CD8-positive, alpha-beta memory T cell (primary cell): Measurements from ENCODE around the gene FOXE3. TPM values are rescaled to one million over a fixed set of nuclear protein-coding genes. Genes with fewer than 3 reads are reported as not detected.

ENCODE experiments used
- CTCF ChIA-PET: fragments of 350-600 bp; sonication (Branson Sonifier 250); formaldehyde crosslinking; loops from one replicate; lab custom pipeline; 2021; ENCODE audit warnings: antibody characterized with exemption; lab: Charles Lee
- POLR2A ChIA-PET: fragments of 350-600 bp; sonication (Branson Sonifier 250); formaldehyde crosslinking; loops from one replicate; lab custom pipeline; 2021; ENCODE audit warnings: antibody characterized with exemption; lab: Charles Lee
- DNase-seq, 5 donors: peaks; one replicate each; pipeline versions ENCODE4 v3.0.0 to v3.0.0-alpha.2; 2020 to 2022; ENCODE audit warnings: mixed read lengths in 1 of 5
- H3K27ac ChIP-seq: one replicate; pipeline ENCODE4 v1.7.0; 2013; ENCODE audit warnings: low read depth, mild to moderate bottlenecking, low read length, moderate library complexity
- H3K27me3 ChIP-seq: 2 replicates; pipeline ENCODE4 v1.7.0; 2013; ENCODE audit warnings: low read length, mild to moderate bottlenecking; ENCODE audit not compliant: insufficient read depth, poor library complexity, severe bottlenecking
- H3K36me3 ChIP-seq: 2 replicates; pipeline ENCODE4 v1.7.0; 2013; ENCODE audit warnings: mild to moderate bottlenecking, low read length, moderate library complexity; ENCODE audit not compliant: insufficient read depth
- H3K4me1 ChIP-seq: 2 replicates; pipeline ENCODE4 v1.7.0; 2013; ENCODE audit warnings: mild to moderate bottlenecking, low read length, moderate library complexity; ENCODE audit not compliant: insufficient read depth
- H3K4me3 ChIP-seq: 2 replicates; pipeline ENCODE4 v1.7.0; 2013; ENCODE audit warnings: mild to moderate bottlenecking, low read length
- H3K9me3 ChIP-seq: 2 replicates; pipeline ENCODE4 v1.7.0; 2013; ENCODE audit warnings: mild to moderate bottlenecking, low read length
- H3K27ac Mint-ChIP-seq, 8 donors: one replicate each; pipeline ENCODE4 v1.8.0; 2020 to 2021; ENCODE audit warnings: mixed read lengths in 8 of 8, mild to moderate bottlenecking in 6 of 8, inconsistent platforms in 3 of 8, moderate library complexity in 3 of 8
- H3K27me3 Mint-ChIP-seq, 2 donors: one replicate each; pipeline ENCODE4 v1.8.0; 2020 to 2021; ENCODE audit warnings: mixed read lengths in 2 of 2, mild to moderate bottlenecking in 1 of 2, moderate library complexity in 1 of 2
- H3K36me3 Mint-ChIP-seq, 3 donors: one replicate each; pipeline ENCODE4 v1.8.0; 2020 to 2021; ENCODE audit warnings: mixed read lengths in 3 of 3, inconsistent platforms in 1 of 3, mild to moderate bottlenecking in 1 of 3
- H3K4me1 Mint-ChIP-seq, 3 donors: one replicate each; pipeline ENCODE4 v1.8.0; 2020 to 2021; ENCODE audit warnings: mixed read lengths in 3 of 3, inconsistent platforms in 1 of 3, mild to moderate bottlenecking in 1 of 3
- H3K4me3 Mint-ChIP-seq, 7 donors: one replicate each; pipeline ENCODE4 v1.8.0; 2020 to 2021; ENCODE audit warnings: mixed read lengths in 7 of 7, mild to moderate bottlenecking in 6 of 7, moderate library complexity in 4 of 7, inconsistent platforms in 2 of 7
- H3K9me3 Mint-ChIP-seq, 5 donors: one replicate each; pipeline ENCODE4 v1.8.0; 2020 to 2022; ENCODE audit warnings: mixed read lengths in 5 of 5, mild to moderate bottlenecking in 3 of 5, moderate library complexity in 2 of 5, inconsistent platforms in 1 of 5
- polyA plus RNA-seq: library from polyadenylated mRNA; unstranded; fragments of 300-500 nt; fragmentation: Illumina TruSeq; gene quantifications from one replicate; pipeline ENCODE4 v1.2.3, GENCODE V29; 2021
- total RNA-seq, 2 experiments: library from RNA; stranded (reverse); gene quantifications; one replicate each; pipeline ENCODE4 v1.2.3, GENCODE V29; 2021

FOXE3 gene
- total and polyA plus RNA-seq, 3 experiments from 2014 or later: not detected

DNA sequence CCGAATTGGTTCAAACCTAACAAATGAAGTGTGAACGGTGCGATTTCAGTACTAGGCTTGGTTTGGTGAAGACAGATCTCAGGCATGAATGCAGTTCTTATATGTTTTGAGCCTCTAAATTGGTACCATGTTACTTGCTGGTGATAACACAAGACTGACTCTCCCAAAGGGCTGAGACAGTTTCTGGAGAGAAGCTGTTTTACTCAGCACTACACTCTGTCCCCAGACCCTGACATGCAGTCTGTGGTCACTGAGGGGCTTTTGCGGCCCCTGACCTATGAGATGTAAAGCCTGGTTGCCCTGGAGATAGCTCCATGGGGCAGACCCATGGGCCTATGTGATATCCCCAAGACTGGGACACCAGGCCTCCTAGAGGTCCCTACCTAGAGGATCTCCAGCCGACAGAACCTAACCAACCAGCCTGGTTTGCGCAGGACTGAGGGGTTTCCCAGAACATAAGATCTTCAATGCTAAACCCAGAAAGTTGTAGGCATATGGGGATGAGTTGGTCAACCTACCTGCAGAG, 19.4 kb upstream of the FOXE3 start:
- no peak overlapping the region for H3K4me3 Mint-ChIP-seq
- no peak for DNase-seq
- no peaks in the 10 kb centered on the region for H3K9me3 Mint-ChIP-seq
- H3K4me3 ChIP-seq: no peak overlapping the region
- H3K4me1 ChIP-seq: no peaks in the 10 kb centered on the region
- ChIA-PET POLR2A (no interaction called here), CTCF (no interaction called here)
- no peak overlapping the region for H3K27ac Mint-ChIP-seq
- H3K27me3 Mint-ChIP-seq: peaks cover 12 to 33% of the 10 kb centered on the region in 2 donors
- H3K36me3 ChIP-seq: no peaks in the 10 kb centered on the region
- no peaks in the 10 kb centered on the region for H3K9me3 ChIP-seq
- H3K27me3 ChIP-seq: no peaks in the 10 kb centered on the region
- H3K36me3 Mint-ChIP-seq: no peaks in the 10 kb centered on the region
- H3K27ac ChIP-seq: no peak overlapping the region
- H3K4me1 Mint-ChIP-seq: no peaks in the 10 kb centered on the region

DNA sequence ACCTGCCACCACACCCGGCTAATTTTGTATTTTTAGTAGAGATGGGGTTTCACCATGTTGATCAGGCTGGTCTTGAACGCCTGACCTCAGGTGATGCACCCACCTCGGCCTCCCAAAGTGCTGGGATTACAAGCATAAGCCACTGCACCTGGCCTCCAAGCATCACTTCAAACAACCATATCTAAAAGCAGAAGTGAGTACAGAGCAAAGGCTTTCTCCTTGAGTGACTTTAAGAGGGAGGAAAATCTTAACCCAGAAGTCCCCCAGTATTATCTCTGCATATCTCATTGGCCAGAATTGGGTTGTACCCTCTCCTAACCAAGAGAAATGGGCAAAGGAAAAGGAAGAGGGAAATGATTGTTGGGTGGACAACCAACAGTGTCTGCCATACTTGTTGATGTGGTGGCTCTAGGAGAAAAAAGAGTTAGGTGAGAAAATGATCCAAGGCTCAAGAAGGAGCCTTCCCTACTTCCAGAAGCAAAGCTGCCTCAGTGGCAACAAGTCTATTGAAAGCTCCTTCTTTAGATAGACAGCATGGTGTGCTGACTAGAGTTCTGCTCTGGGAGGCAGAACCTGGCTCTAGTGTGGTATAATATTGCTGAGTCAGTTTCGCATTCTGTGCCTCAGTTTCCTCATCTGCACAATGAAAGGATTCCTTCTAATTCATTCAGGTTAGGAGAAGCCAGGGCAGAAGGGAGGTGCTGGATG, 16.8 kb upstream of the FOXE3 start:
- ChIA-PET CTCF (no interaction called here), POLR2A (no interaction called here)
- no peak overlapping the region for H3K27ac Mint-ChIP-seq
- H3K36me3 Mint-ChIP-seq: no peaks in the 10 kb centered on the region
- H3K27me3 Mint-ChIP-seq: peaks cover 14 to 49% of the 10 kb centered on the region in 2 donors
- no peak for DNase-seq
- no peak overlapping the region for H3K27ac ChIP-seq
- no peaks in the 10 kb centered on the region for H3K9me3 Mint-ChIP-seq
- no peak overlapping the region for H3K4me3 ChIP-seq
- H3K36me3 ChIP-seq: no peaks in the 10 kb centered on the region
- no peaks in the 10 kb centered on the region for H3K4me1 Mint-ChIP-seq
- no peak overlapping the region for H3K4me3 Mint-ChIP-seq
- H3K4me1 ChIP-seq: no peaks in the 10 kb centered on the region
- no peaks in the 10 kb centered on the region for H3K9me3 ChIP-seq
- peaks cover 10% of the 10 kb centered on the region for H3K27me3 ChIP-seq

DNA sequence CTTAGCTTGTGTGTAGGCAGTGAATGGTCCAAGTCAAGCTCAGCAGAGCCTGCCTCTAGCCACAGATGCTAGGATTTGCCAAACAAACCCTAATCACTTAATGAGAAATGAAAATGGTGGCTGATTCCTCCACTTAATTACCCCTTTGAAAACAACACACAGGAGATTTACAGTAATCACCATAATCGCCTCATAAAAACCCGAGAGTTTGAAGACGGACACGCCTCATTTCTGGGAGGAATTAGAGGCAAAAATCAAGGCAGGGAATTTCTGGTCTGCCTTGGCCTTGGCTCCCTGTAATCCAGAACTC, 16.3 kb upstream of the FOXE3 start:
- Mint-ChIP-seq H3K4me1 (no peaks in the 10 kb centered on the region), H3K27me3 (peaks cover 14 to 50% of the 10 kb centered on the region in 2 donors), H3K36me3 (no peaks in the 10 kb centered on the region), H3K4me3 (no peak overlapping the region), H3K9me3 (no peaks in the 10 kb centered on the region), H3K27ac (no peak overlapping the region)
- POLR2A ChIA-PET: no interaction called here
- H3K4me3 ChIP-seq: no peak overlapping the region
- no peak for DNase-seq
- CTCF ChIA-PET: no interaction called here
- no peak overlapping the region for H3K27ac ChIP-seq
- H3K4me1 ChIP-seq: no peaks in the 10 kb centered on the region
- no peaks in the 10 kb centered on the region for H3K9me3 ChIP-seq
- no peaks in the 10 kb centered on the region for H3K36me3 ChIP-seq
- peaks cover 10% of the 10 kb centered on the region for H3K27me3 ChIP-seq

DNA sequence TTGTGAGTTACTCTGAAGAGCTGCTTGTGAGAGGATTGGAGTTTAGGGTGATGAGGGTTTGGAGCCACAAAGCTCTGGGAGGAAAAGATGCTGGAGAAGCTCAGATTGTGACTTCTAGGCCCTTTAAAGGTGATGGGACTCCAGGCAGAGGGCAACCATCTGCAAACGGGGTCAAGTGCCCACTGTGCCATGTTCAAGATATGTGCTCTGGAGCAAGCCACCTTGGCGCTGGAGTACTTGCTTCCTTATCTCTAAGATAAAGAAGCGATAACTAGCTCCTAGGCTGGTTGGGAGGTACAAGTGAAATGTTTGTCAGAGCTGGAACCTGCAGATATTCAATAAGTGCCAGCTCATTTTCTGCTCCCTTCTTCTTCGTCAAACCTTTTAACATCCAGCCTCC, 14.3 kb upstream of the FOXE3 start:
- ChIA-PET POLR2A (no interaction called here), CTCF (interaction anchor here (0.9 kb wide), 1 partner anchor 13 kb away, joined by 3 read pairs; no protein-coding TSS in a partner anchor)
- Mint-ChIP-seq H3K36me3 (no peaks in the 10 kb centered on the region), H3K27ac (no peak overlapping the region), H3K9me3 (no peaks in the 10 kb centered on the region), H3K4me3 (no peak overlapping the region), H3K4me1 (no peaks in the 10 kb centered on the region), H3K27me3 (peaks cover 7 to 60% of the 10 kb centered on the region in 2 donors)
- no peaks in the 10 kb centered on the region for H3K9me3 ChIP-seq
- no peak for DNase-seq
- H3K36me3 ChIP-seq: no peaks in the 10 kb centered on the region
- H3K27me3 ChIP-seq: peaks cover 10% of the 10 kb centered on the region
- no peak overlapping the region for H3K27ac ChIP-seq
- no peak overlapping the region for H3K4me3 ChIP-seq
- H3K4me1 ChIP-seq: no peaks in the 10 kb centered on the region

DNA sequence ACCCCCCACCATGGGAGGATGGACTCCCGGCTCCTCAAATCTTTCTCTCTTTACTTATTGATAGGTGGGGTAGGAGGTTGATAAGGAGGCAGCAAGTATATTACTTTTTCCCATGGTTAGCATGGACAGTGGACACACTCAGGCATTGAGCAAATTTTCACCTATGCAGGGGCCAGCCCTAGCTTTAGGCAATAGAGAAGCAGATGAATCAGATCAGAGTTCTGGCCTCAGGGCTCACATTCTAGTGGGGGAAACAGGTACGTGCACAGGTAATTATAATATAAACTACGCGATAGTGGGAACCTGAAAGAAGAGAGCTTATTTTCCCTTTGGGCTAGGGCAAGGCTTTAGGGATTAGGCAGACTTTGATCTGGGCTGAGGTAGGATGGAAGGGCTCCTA, 13.5 kb upstream of the FOXE3 start:
- Histone ChIP-seq H3K4me1 (no peaks in the 10 kb centered on the region), H3K36me3 (no peaks in the 10 kb centered on the region), H3K27me3 (peaks cover 10% of the 10 kb centered on the region), H3K27ac (no peak overlapping the region), H3K4me3 (no peak overlapping the region), H3K9me3 (no peaks in the 10 kb centered on the region)
- DNase-seq: no peak
- Mint-ChIP-seq H3K9me3 (no peaks in the 10 kb centered on the region), H3K27me3 (peaks cover 5 to 55% of the 10 kb centered on the region in 2 donors), H3K36me3 (no peaks in the 10 kb centered on the region), H3K4me1 (no peaks in the 10 kb centered on the region), H3K27ac (no peak overlapping the region), H3K4me3 (no peak overlapping the region)
- ChIA-PET CTCF (no interaction called here), POLR2A (no interaction called here)

DNA sequence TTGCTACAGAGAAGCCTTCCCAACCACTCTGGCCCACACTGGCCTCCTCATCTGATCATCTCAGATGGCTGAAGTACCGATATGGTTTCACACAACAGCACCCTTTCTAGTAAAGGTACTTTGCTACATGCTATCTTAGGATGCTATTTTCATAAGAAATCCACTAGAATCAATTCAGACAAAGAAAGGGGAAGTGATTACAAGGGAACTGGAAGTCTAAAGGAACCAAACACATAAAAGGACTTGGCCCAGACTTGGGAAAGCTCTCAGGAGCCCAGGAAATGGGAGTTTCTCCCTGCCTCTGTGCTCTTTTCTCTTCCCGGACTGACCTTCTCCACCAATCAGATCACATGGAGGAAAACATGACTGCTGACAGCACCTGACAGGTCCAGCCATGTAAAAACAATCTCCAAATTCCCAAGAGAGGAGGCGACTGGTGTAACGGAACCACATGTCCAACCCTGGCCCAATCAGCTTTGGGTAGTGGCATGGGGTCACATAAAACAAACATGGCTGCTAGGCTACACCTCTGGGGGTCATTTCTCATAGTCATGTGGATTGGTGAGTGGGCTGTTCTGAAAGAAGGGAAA, 12.7 kb upstream of the FOXE3 start:
- Histone ChIP-seq H3K27me3 (peaks cover 10% of the 10 kb centered on the region), H3K36me3 (no peaks in the 10 kb centered on the region), H3K27ac (no peak overlapping the region), H3K4me1 (no peaks in the 10 kb centered on the region), H3K4me3 (no peak overlapping the region), H3K9me3 (no peaks in the 10 kb centered on the region)
- Mint-ChIP-seq H3K27ac (no peak overlapping the region), H3K4me3 (no peak overlapping the region), H3K9me3 (no peaks in the 10 kb centered on the region), H3K4me1 (no peaks in the 10 kb centered on the region), H3K36me3 (no peaks in the 10 kb centered on the region), H3K27me3 (peaks cover 11 to 52% of the 10 kb centered on the region in 2 donors)
- DNase-seq: no peak
- ChIA-PET POLR2A (no interaction called here), CTCF (no interaction called here)

DNA sequence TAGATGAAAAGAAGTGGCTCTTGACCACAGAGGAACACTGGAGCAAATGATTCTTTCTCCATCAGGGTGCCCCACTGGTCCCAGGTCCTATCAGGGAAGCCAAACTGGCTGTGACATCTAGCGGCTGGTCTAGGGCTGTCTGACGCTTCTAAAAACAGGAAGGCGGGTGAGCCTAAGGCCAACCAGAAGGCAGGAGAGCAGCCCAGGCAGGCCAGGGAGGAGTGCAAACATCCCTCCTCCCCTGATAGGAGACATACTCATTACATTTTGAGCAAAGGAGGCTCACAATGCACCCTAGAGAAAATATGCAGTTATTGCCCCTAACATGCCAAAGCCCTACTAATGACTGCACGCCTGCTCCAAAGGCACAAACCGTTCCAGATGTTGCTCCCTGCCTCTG, 10.4 kb upstream of the FOXE3 start:
- ChIA-PET CTCF (no interaction called here), POLR2A (no interaction called here)
- no peaks in the 10 kb centered on the region for H3K36me3 ChIP-seq
- Mint-ChIP-seq H3K36me3 (peaks cover 0 to 2% (median 0%) of the 10 kb centered on the region in 3 donors), H3K4me1 (no peaks in the 10 kb centered on the region), H3K27me3 (peaks cover 12 to 40% of the 10 kb centered on the region in 2 donors), H3K4me3 (no peak overlapping the region), H3K9me3 (no peaks in the 10 kb centered on the region), H3K27ac (no peak overlapping the region)
- DNase-seq: no peak
- H3K4me1 ChIP-seq: no peaks in the 10 kb centered on the region
- H3K27me3 ChIP-seq: peaks cover 10% of the 10 kb centered on the region
- H3K9me3 ChIP-seq: no peaks in the 10 kb centered on the region
- H3K4me3 ChIP-seq: no peak overlapping the region
- H3K27ac ChIP-seq: no peak overlapping the region

DNA sequence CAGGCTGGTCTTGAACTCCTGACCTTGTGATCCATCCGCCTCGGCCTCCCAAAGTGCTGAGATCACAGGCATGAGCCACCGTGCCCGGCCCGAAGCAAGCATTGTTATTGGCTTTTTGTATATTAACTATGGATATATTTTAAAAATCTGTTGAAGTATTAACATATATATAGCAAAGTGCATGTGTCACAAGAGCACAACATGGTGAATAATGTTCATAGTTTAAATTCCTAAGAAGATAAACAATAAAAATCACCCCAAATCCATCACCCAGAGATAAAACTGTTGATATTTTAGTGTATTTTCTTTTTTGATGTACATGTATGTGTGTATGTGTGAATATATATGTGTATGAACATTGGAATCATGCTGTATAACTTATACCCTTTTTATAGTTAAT, 9.1 kb upstream of the FOXE3 start:
- Mint-ChIP-seq H3K27me3 (peaks cover 10 to 30% of the 10 kb centered on the region in 2 donors), H3K36me3 (peaks cover 0 to 2% (median 0%) of the 10 kb centered on the region in 3 donors), H3K27ac (no peak overlapping the region), H3K4me1 (no peaks in the 10 kb centered on the region), H3K4me3 (no peak overlapping the region), H3K9me3 (no peaks in the 10 kb centered on the region)
- no peaks in the 10 kb centered on the region for H3K36me3 ChIP-seq
- ChIA-PET CTCF (no interaction called here), POLR2A (no interaction called here)
- H3K27me3 ChIP-seq: peaks cover 10% of the 10 kb centered on the region
- H3K27ac ChIP-seq: no peak overlapping the region
- DNase-seq: no peak
- no peaks in the 10 kb centered on the region for H3K4me1 ChIP-seq
- H3K4me3 ChIP-seq: no peak overlapping the region
- H3K9me3 ChIP-seq: no peaks in the 10 kb centered on the region
